GM12878 (cell line): ENCODE data around the gene KIF2C. TPM values are rescaled to one million over a fixed set of nuclear protein-coding genes. Genes with fewer than 3 reads are reported as not detected.
"Not testable (repeated sequence)": the region's sequence is repeated elsewhere in the genome, so short reads cannot be mapped to it uniquely, and the experiment has no call there.

Experiments used
- ATAC-seq: fragments of 200-7000 bp; cut with Tn5 transposase; 3 replicates; pipeline ENCODE4 v1.9.1; 2020; ENCODE audit warnings: mild to moderate bottlenecking, moderate library complexity
- BruUV-seq: library from RNA; stranded (reverse); fragments of 400-500 nt; replicated peaks from 2 replicates; lab custom pipeline; 2021; lab: Mats Ljungman, UMichigan
- CTCF ChIA-PET: fragments of 300-600 bp; sonication (Branson Sonifier 250); formaldehyde crosslinking; extraction: SDS; loops from one replicate; lab custom pipeline; 2021; ENCODE audit warnings: inconsistent platforms; lab: Yijun Ruan, JAX
- POLR2A ChIA-PET: fragments of 350-600 bp; formaldehyde crosslinking; extraction: SDS; loops from one replicate; lab custom pipeline; 2021; ENCODE audit warnings: inconsistent platforms; lab: Charles Lee
- RAD21 ChIA-PET: fragments of 300-600 bp; sonication (Branson Sonifier 250); formaldehyde crosslinking; loops from one replicate; lab custom pipeline; 2023; ENCODE audit warnings: antibody characterized with exemption; ENCODE audit not compliant: unreplicated experiment; lab: Charles Lee
- SMC1A ChIA-PET: fragments of 300-600 bp; sonication (Branson Sonifier 250); formaldehyde crosslinking; loops from one replicate; lab custom pipeline; 2023; ENCODE audit not compliant: unreplicated experiment, uncharacterized antibody; lab: Charles Lee
- DNase-seq: peaks from one replicate; pipeline ENCODE4 v3.0.0-alpha.2; 2011; ENCODE audit warnings: low read depth, low spot score
- FAIRE-seq: peaks from 3 replicates; lab custom pipeline; 2011; peaks lifted over from hg19 to GRCh38; lab: Jason Lieb, UNC
- H2AFZ ChIP-seq: 2 replicates; pipeline ENCODE4 v1.6.0; 2011; ENCODE audit warnings: low read depth, low read length, control low read depth; ENCODE audit not compliant: control insufficient read depth
- H3K27ac ChIP-seq: 2 replicates; pipeline ENCODE4 v1.5.1; 2011; ENCODE audit warnings: control low read depth; ENCODE audit not compliant: control insufficient read depth, insufficient read depth
- H3K27me3 ChIP-seq, 2 experiments: replicated peaks in 1 of 2; 2 replicates each; pipeline versions ENCODE4 v1.6.0 to v1.6.1; 2011; ENCODE audit warnings: low read length in 1 of 2; ENCODE audit not compliant: control insufficient read depth in 2 of 2, insufficient read depth in 2 of 2
- H3K36me3 ChIP-seq, 2 experiments: 2 replicates each; pipeline ENCODE4 v1.5.1; 2011; ENCODE audit warnings: low read length in 1 of 2; ENCODE audit not compliant: control insufficient read depth in 2 of 2, insufficient read depth in 2 of 2
- H3K4me1 ChIP-seq: 2 replicates; pipeline ENCODE4 v1.6.1; 2011; ENCODE audit warnings: mild to moderate bottlenecking, low read length, moderate library complexity, mixed read lengths; ENCODE audit not compliant: control insufficient read depth, insufficient read depth
- H3K4me2 ChIP-seq: 2 replicates; pipeline ENCODE4 v1.6.0; 2011; ENCODE audit warnings: control low read depth; ENCODE audit not compliant: control insufficient read depth, insufficient read depth
- H3K4me3 ChIP-seq: fragments of 200-600 bp; sonication (generic); 2 replicates; pipeline ENCODE4 v1.5.1; 2016
- H3K79me2 ChIP-seq: 2 replicates; pipeline ENCODE4 v1.6.0; 2011; ENCODE audit warnings: low read length; ENCODE audit not compliant: control insufficient read depth, insufficient read depth
- H3K9ac ChIP-seq: 2 replicates; pipeline ENCODE4 v1.8.0; 2011; ENCODE audit warnings: low read length, control low read depth, mixed read lengths; ENCODE audit not compliant: control insufficient read depth, insufficient read depth
- H3K9me3 ChIP-seq: replicated peaks from 3 replicates; pipeline ENCODE4 v1.5.1; 2011; ENCODE audit warnings: mild to moderate bottlenecking, low read length; ENCODE audit not compliant: control insufficient read depth, insufficient read depth
- H4K20me1 ChIP-seq: 2 replicates; pipeline ENCODE4 v1.6.0; 2011; ENCODE audit not compliant: control insufficient read depth, insufficient read depth
- BCL11A ChIP-seq: IDR thresholded peaks from 2 replicates; pipeline ENCODE4 v1.6.1; 2011; ENCODE audit warnings: low read depth, low read length
- FOXK2 ChIP-seq: fragments of 450-650 bp; IDR thresholded peaks from 2 replicates; pipeline ENCODE4 v1.6.1; 2017; ENCODE audit warnings: mild to moderate bottlenecking, moderate library complexity
- KAT2A ChIP-seq: conservative IDR thresholded peaks from 2 replicates; pipeline ENCODE4 v1.6.1; 2011; ENCODE audit warnings: low read depth, low read length; ENCODE audit not compliant: control insufficient read depth
- NFIC ChIP-seq: IDR thresholded peaks from 2 replicates; pipeline ENCODE4 v1.6.1; 2012; ENCODE audit warnings: low read depth, mild to moderate bottlenecking, inconsistent platforms, low read length, moderate library complexity
- NKRF ChIP-seq: fragments of 450-650 bp; conservative IDR thresholded peaks from 2 replicates; pipeline ENCODE4 v1.6.1; 2017; ENCODE audit warnings: mild to moderate bottlenecking, moderate library complexity
- PAX5 ChIP-seq: IDR thresholded peaks from 2 replicates; pipeline ENCODE4 v1.6.1; 2011; ENCODE audit warnings: low read depth, low read length, borderline replicate concordance
- RELA ChIP-seq: fragments of 450-650 bp; IDR thresholded peaks from 2 replicates; pipeline ENCODE4 v1.8.0; 2014; ENCODE audit warnings: borderline replicate concordance; ENCODE audit not compliant: partially characterized antibody
- RUNX3 ChIP-seq: IDR thresholded peaks from 2 replicates; pipeline ENCODE4 v1.6.1; 2012; ENCODE audit warnings: low read length, inconsistent platforms
- SMARCA5 ChIP-seq: fragments of 450-650 bp; IDR thresholded peaks from 2 replicates; pipeline ENCODE4 v1.6.1; 2017; ENCODE audit warnings: mild to moderate bottlenecking
- SREBF2 ChIP-seq: IDR thresholded peaks from 2 replicates; pipeline ENCODE4 v1.6.1; 2012; ENCODE audit warnings: mild to moderate bottlenecking, low read length
- TCF3 ChIP-seq: IDR thresholded peaks from 2 replicates; pipeline ENCODE4 v1.6.1; 2012; ENCODE audit warnings: low read depth, mild to moderate bottlenecking, low read length, borderline replicate concordance; ENCODE audit not compliant: insufficient read depth
- ZZZ3 ChIP-seq: IDR thresholded peaks from 2 replicates; pipeline ENCODE4 v1.6.1; 2011; ENCODE audit warnings: low read depth; ENCODE audit not compliant: control insufficient read depth, insufficient read length
- WGBS: methylation state at CpG from one replicate; pipeline ENCODE4 v1.1.6; 2016; ENCODE audit warnings: low lambda C conversion rate; ENCODE audit not compliant: insufficient replicate concordance, insufficient coverage; ENCODE audit errors: missing lambda C conversion rate; 5-methylcytosine and 5-hydroxymethylcytosine counted together
- in situ Hi-C: fragments of 300-500 bp; cut with MboI; formaldehyde crosslinking; loops from 9 replicates; pipeline ENCODE4 v1.14.3; 2018; ENCODE audit warnings: mixed read lengths
- intact Hi-C: fragments of 100-400 bp; cut with micrococcal nuclease; formaldehyde crosslinking; loops from one replicate; pipeline ENCODE4 v1.14.2; 2022; ENCODE audit not compliant: unreplicated experiment
- polyA plus RNA-seq, 11 experiments: library from polyadenylated mRNA; depleted of rRNA in 4 of 11; unstranded in 6 of 11; stranded (reverse) in 5 of 11; fragments of >200 nt; fragmentation: Nextera tagmentation in 4 of 11; fragmentation: Illumina TruSeq in 1 of 11; extraction: Ambion mirVana in 4 of 11; extraction: Trizol in 1 of 11; gene quantifications; 1 replicate in 1 of 11; 2 replicates in 10 of 11; pipeline versions ENCODE4 v1.2.1 to v1.2.3, GENCODE V29; 2011 to 2016; ENCODE audit warnings: inconsistent platforms in 2 of 11, missing spikeins in 2 of 11, low read depth in 1 of 11
- total RNA-seq, 4 experiments: library from RNA; depleted of rRNA in 3 of 4; stranded (reverse); fragments of >200 nt in 3 of 4; fragmentation: Illumina TruSeq in 1 of 4; extraction: Trizol in 1 of 4; gene quantifications; 2 replicates each; pipeline versions ENCODE4 v1.2.1 to v1.2.3, GENCODE V29; 2013 to 2021
- TF ChIP-seq, protein P1 (sequence below): fragments of 450-650 bp; IDR thresholded peaks from 2 replicates; pipeline ENCODE4 v1.6.1; 2017; ENCODE audit warnings: borderline replicate concordance
- TF ChIP-seq, protein P2 (sequence below): fragments of 450-650 bp; IDR thresholded peaks from 2 replicates; pipeline ENCODE4 v1.6.1; 2017; ENCODE audit warnings: low read depth, mild to moderate bottlenecking, moderate library complexity

Gene KIF2C
- total and polyA plus RNA-seq, 10 of the 15 experiments (the other 5 are each of a cell fraction or from before 2014, with no cell fraction given): 42.3 to 104 (median 83.8) TPM

DNA sequence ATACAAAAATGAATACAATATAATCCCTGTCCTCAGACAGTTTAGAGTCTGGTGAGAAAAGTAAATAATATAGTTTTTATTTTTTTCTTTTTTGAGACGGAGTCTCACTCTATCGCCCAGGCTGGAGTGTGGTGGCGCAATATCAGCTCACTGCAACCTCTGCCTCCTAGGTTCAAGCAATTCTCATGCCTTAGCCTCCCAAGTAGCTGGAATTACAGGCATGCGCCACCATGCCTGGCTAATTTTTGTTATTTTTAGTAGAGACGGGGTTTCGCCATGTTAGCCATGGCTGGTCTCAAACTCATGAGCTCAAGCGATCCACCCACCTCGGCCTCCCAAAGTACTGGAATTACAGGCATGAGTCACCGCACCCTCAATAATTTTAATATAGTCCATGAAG is 40.3 kb upstream of the KIF2C start:
- H3K4me2 ChIP-seq, H3K27me3 ChIP-seq, H3K79me2 ChIP-seq, BruUV-seq, H2AFZ ChIP-seq, H3K9ac ChIP-seq, H3K4me3 ChIP-seq, in situ Hi-C loops, H3K27ac ChIP-seq, H4K20me1 ChIP-seq, H3K9me3 ChIP-seq, SMC1A ChIA-PET, FAIRE-seq, RAD21 ChIA-PET, intact Hi-C loops, DNase-seq, H3K36me3 ChIP-seq, ATAC-seq, POLR2A ChIA-PET: not testable (repeated sequence)
- whole genome bisulfite sequencing: 94% methylated on average over 9 of the region's 9 CpGs
- peaks cover 41% of the 10 kb centered on the region for H3K4me1 ChIP-seq
- CTCF ChIA-PET: interaction anchor here (5.3 kb wide), 1 partner anchor 13 kb away, joined by 30 read pairs; no protein-coding TSS in a partner anchor

DNA sequence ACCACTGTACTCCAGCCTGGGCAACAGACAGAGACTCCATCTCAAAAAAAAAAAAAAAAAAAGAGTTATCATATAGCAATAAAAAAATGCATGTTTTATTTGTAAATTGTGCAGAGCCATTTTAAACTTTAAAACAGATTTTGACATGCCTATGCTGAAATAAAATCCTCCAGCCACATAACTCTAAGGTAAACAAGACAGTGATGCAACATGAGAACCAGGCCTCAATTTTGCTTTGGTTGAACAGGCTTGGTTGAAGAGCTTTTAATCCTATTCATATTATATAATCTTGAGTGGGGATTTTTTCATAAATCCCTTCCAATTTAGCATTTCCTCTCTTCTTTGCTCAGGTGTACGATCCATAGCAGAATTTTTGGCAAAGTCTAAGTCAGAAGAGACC is 39.1 kb upstream of the KIF2C start:
- no peaks in the 10 kb centered on the region for H3K79me2 ChIP-seq
- H2AFZ ChIP-seq: no peak overlapping the region
- H3K4me1 ChIP-seq: peaks cover 29% of the 10 kb centered on the region
- in situ Hi-C loops (no loop called here), intact Hi-C loops (no loop called here)
- ChIA-PET CTCF (no interaction called here), SMC1A (interaction anchor here (1.0 kb wide), 1 partner anchor 52 kb away, joined by 3 read pairs; no protein-coding TSS in a partner anchor), RAD21 (no interaction called here), POLR2A (interaction anchor here (0.5 kb wide), 1 partner anchor 83 kb away, joined by 3 read pairs; no protein-coding TSS in a partner anchor)
- WGBS: 100% methylated on average over 1 of the region's 1 CpG
- no peak for ATAC-seq
- H4K20me1 ChIP-seq: no peaks in the 10 kb centered on the region
- no TSS peak for BruUV-seq
- no peak overlapping the region for H3K4me3 ChIP-seq
- no peak overlapping the region for H3K27ac ChIP-seq
- no peak for DNase-seq
- no peaks in the 10 kb centered on the region for H3K27me3 ChIP-seq
- no peaks in the 10 kb centered on the region for H3K36me3 ChIP-seq
- no peak overlapping the region for H3K9ac ChIP-seq
- FAIRE-seq: no peak
- no peak overlapping the region for H3K4me2 ChIP-seq
- no peaks in the 10 kb centered on the region for H3K9me3 ChIP-seq
- TF ChIP-seq RUNX3 (no peak), NFIC (no peak), SREBF2 (no peak), RELA (no peak), SMARCA5 (no peak), TCF3 (no peak), FOXK2 (no peak), NKRF (no peak), PAX5 (no peak), BCL11A (no peak), KAT2A (no peak), ZZZ3 (no peak)
- TF ChIP-seq, protein P1, sequence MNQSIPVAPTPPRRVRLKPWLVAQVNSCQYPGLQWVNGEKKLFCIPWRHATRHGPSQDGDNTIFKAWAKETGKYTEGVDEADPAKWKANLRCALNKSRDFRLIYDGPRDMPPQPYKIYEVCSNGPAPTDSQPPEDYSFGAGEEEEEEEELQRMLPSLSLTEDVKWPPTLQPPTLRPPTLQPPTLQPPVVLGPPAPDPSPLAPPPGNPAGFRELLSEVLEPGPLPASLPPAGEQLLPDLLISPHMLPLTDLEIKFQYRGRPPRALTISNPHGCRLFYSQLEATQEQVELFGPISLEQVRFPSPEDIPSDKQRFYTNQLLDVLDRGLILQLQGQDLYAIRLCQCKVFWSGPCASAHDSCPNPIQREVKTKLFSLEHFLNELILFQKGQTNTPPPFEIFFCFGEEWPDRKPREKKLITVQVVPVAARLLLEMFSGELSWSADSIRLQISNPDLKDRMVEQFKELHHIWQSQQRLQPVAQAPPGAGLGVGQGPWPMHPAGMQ: no peak
- TF ChIP-seq, protein P2, sequence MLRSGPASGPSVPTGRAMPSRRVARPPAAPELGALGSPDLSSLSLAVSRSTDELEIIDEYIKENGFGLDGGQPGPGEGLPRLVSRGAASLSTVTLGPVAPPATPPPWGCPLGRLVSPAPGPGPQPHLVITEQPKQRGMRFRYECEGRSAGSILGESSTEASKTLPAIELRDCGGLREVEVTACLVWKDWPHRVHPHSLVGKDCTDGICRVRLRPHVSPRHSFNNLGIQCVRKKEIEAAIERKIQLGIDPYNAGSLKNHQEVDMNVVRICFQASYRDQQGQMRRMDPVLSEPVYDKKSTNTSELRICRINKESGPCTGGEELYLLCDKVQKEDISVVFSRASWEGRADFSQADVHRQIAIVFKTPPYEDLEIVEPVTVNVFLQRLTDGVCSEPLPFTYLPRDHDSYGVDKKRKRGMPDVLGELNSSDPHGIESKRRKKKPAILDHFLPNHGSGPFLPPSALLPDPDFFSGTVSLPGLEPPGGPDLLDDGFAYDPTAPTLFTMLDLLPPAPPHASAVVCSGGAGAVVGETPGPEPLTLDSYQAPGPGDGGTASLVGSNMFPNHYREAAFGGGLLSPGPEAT: no peak
